Transverse colon (tissue), 4 donors: ENCODE measurements around the gene PLK1.

ENCODE experiments used
- CTCF ChIP-seq, 5 experiments: fragments of 200-600 bp in 3 of 5; fragments of 450-650 bp in 2 of 5; sonication (generic) in 3 of 5; IDR thresholded peaks; 1 replicate in 2 of 5; 2 replicates in 3 of 5; pipeline ENCODE4 v1.5.1; 2016 to 2017; ENCODE audit warnings: antibody characterized with exemption in 5 of 5, inconsistent platforms in 3 of 5, mild to moderate bottlenecking in 2 of 5, moderate library complexity in 1 of 5
- EP300 ChIP-seq: sonication (generic); formaldehyde crosslinking; IDR thresholded peaks from one replicate; pipeline ENCODE4 v1.6.1; 2017; ENCODE audit warnings: antibody characterized with exemption, low read depth
- POLR2A ChIP-seq: fragments of 450-650 bp; IDR thresholded peaks from one replicate; pipeline ENCODE4 v1.6.1; 2016; ENCODE audit warnings: antibody characterized with exemption, mild to moderate bottlenecking, moderate library complexity
- POLR2AphosphoS5 ChIP-seq, 3 donors: sonication (generic); formaldehyde crosslinking; IDR thresholded peaks; one replicate each; pipeline ENCODE4 v1.6.1; 2016; ENCODE audit warnings: antibody characterized with exemption in 3 of 3

- TF ChIP-seq POLR2A (no peak), CTCF (IDR thresholded peaks at IDR 0.05) (no peak), POLR2AphosphoS5 (IDR thresholded peaks at IDR 0.05) (no peak), EP300 (no peak)
These were observed 4.8 kb downstream of the PLK1 start for GRCh38 chr16:23683487-23683886.
